GM21529 (cell line): ENCODE results near the gene BTNL9.
"Not testable (repeated sequence)": the region's sequence is repeated elsewhere in the genome, so short reads cannot be mapped to it uniquely, and the experiment has no call there.

Source experiments
- ATAC-seq: cut with Tn5 transposase; IDR thresholded peaks from one replicate; pipeline ENCODE4 v1.9.1; 2021; ENCODE audit not compliant: unreplicated experiment

The BTNL9 gene

DNA sequence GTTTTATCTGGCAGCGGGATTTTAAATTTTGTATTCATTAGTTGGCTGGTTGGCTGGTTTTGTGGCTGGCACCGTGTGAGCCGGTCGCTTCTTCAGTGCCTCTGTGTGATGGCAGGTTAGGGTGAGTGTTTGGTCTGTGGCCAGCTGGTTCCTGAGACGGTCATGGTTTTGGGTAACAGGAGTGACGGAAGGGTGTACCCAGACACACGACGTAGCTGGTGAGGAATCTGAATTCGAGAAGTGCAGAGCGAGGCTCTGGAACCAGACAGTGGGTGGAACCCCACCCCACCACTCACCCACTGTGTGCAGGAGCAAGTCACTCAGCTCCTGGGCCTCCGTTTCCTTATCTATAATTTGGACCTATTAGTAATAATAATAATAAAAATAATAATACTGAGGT lies 2.7 kb downstream of the BTNL9 start:
- no peak for ATAC-seq

DNA sequence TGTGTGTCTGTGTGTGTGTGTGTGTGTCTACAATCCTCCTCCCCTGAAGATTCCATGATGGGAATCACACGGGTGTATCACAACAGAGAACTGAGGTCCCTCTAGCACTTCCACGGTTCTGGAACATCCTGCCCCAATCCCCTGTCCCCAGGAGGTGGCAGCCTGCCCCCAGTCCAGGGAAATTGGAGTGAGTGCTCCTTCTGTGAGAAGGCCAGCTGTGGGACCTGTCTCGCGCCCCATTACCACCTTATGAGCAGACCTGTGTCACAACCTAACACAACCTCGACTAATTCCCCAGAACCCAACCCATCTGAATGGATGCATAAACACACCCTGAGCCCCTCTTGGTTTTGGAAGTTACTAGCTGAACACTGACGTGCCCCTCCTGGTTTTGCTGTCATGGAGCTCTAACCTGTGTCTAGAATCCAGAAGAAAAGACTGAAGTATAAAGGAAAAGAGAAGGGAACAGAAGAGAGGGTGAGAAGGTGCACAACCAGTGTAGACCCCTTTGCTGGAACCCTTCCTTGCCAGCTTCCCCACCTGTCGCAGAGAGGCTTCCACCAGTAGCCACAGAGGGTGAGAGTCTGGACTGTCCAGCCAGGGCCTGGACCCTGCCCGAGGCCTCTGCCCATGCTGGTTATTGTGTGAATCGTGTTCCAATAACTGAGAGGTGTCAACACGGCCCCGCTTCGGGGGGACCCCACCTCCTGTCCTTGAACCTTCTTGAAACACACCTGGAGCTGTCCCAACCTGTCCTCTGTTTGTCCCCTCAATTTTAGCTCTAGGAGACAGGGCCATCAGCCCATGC lies 3.4 kb downstream of the BTNL9 start:
- ATAC-seq = no peak

DNA sequence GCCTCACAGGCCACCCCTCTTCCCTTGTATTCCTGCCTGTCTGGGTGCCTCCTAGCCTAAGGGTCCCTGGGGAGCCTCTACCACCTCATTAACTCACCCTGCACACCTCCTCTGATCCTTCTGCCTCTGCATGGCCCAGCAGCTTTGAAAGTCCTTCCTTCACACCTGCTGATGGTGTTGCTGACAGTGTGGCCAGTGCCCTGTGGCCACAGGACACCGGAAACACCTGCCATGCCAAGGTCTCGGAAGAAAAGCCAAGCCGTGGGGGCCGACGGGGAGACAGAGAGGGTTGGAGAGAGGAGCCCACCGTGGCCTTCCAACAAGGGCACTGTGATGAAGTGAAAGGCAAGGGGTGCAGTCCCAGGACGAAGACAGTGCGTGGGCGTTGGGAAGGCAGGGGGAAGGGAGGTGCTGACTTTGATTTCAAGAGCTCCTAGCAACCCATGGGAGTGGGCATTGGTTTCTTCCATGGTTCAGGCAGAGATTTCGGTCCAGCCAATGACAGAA lies 4.1 kb downstream of the BTNL9 start:
- no peak for ATAC-seq

DNA sequence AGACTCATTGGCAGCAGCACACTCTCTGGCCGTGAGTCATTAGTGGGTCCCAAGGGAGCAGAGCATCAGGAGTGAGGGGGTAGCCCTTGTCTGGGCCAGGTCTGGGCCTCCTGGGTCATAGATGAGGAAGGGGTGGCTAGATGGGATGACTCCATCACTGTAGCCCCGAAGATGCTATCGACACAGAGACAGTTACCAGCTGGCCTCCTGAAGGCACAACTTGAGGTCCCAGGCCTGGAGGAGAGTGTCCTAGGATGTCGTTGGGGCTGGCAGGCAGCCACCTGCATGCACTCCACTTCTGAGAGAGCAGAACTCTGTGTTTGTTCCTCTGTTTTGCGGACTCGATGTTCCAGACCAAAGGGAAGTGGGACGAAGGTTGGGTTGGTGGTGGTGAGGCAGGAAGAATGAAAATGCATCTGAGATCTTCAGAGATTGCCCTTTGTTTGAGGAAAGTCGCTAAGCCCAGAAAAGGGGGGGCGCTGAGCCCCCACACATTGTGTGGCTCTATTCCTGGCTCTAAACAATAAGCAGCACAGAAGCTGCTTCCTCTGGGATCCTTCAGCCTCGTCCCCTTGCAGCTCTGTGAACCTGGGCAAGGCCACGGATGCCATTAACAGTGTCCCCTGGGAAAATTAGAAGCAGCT lies 4.7 kb downstream of the BTNL9 start:
- no peak for ATAC-seq

DNA sequence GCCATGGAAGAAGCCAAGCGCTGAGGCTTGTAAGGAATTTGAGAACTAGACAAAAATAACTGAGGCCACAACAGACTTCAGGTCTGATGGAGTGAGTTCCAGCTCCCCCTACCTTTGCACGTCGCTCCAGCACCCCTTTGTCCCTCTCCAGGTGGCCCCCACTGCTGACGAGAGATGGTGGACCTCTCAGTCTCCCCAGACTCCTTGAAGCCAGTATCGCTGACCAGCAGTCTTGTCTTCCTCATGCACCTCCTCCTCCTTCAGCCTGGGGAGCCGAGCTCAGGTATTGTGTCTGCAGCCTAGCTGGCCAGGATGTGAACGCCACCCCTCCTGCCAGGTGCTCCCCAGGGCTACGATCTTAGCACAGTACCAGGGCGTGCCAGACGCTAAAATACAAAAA lies 5.2 kb downstream of the BTNL9 start:
- no peak for ATAC-seq

DNA sequence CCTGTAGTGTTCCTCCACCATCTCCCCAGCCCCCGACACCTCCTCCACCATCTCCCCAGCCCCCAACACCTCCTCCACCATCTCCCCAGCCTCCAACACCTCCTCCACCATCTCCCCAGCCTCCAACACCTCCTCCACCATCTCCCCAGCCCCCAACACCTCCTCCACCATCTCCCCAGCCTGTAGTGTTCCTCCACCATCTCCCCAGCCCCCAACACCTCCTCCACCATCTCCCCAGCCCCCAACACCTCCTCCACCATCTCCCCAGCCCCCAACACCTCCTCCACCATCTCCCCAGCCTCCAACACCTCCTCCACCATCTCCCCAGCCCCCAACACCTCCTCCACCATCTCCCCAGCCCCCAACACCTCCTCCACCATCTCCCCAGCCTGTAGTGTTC lies 5.8 kb downstream of the BTNL9 start:
- ATAC-seq = not testable (repeated sequence)

DNA sequence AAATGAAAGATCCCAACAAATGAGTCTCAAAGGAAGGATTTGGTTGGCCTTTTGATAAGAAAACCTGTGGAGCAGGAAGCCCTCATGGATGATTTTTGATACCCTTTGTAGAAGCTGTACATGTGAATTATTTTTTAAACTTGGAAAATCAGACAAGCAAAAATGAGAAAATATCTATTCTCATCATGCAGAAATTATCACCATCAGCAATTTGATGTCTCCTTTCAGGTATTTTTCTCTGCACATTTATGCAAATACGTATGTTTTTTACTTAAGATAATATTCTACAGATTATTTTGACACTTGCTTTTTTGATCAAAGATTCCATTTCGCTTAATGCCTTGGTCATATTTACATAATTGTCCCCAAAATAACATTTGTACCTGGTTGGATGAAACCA lies 7.2 kb downstream of the BTNL9 start:
- ATAC-seq = no peak

DNA sequence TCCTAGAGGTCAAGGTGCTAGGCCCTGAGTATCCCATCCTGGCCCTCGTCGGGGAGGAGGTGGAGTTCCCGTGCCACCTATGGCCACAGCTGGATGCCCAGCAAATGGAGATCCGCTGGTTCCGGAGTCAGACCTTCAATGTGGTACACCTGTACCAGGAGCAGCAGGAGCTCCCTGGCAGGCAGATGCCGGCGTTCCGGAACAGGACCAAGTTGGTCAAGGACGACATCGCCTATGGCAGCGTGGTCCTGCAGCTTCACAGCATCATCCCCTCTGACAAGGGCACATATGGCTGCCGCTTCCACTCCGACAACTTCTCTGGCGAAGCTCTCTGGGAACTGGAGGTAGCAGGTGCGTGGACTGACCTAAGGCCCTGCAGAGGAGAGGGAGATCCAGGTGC lies 7.9 kb downstream of the BTNL9 start:
- no peak for ATAC-seq

DNA sequence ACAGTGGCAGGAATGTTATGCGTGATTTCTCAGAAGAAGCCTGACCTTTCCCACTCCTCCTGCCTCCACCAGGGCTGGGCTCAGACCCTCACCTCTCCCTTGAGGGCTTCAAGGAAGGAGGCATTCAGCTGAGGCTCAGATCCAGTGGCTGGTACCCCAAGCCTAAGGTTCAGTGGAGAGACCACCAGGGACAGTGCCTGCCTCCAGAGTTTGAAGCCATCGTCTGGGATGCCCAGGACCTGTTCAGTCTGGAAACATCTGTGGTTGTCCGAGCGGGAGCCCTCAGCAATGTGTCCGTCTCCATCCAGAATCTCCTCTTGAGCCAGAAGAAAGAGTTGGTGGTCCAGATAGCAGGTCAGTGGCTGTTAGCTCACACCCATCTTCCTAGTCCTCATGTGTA lies 9.9 kb downstream of the BTNL9 start:
- no peak for ATAC-seq

DNA sequence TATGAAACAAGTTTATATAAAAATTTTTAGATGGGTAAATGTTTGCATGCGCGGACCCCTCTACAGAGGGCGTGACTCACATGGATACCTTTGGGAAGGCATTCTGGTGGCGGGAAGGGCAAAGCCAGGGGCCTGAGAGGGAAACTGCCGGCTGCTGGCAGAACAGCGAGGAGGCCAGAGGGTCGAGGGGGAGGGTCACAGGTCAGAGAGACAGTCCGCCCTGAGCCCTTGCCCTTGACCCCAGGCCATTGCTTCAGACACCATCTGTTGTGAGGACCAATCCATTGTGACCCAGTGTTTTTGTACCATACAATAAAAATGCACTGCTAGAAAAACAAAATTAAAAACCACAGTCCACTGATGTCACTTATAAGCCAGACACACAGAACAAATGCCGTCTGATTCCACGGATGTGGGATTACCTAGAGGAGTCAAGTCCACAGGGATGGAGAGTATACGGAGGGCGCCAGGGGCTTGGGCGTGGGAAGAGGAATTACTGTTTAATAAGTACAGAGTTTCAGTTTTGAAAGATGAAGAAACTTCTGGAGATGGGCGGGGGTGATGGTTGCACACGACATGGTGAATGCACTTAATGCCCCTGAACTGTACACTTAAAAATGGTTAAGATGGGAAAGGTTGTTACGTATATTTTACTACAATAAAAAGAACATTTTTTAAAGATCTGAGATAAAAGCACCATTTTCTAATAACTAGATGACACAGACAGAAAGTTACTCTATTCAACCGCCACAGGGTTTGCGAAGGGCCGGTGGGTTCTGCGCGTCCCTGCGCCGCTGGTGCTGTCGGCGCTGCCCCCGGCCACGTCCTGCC lies 12.0 kb downstream of the BTNL9 start:
- ATAC-seq = no peak

DNA sequence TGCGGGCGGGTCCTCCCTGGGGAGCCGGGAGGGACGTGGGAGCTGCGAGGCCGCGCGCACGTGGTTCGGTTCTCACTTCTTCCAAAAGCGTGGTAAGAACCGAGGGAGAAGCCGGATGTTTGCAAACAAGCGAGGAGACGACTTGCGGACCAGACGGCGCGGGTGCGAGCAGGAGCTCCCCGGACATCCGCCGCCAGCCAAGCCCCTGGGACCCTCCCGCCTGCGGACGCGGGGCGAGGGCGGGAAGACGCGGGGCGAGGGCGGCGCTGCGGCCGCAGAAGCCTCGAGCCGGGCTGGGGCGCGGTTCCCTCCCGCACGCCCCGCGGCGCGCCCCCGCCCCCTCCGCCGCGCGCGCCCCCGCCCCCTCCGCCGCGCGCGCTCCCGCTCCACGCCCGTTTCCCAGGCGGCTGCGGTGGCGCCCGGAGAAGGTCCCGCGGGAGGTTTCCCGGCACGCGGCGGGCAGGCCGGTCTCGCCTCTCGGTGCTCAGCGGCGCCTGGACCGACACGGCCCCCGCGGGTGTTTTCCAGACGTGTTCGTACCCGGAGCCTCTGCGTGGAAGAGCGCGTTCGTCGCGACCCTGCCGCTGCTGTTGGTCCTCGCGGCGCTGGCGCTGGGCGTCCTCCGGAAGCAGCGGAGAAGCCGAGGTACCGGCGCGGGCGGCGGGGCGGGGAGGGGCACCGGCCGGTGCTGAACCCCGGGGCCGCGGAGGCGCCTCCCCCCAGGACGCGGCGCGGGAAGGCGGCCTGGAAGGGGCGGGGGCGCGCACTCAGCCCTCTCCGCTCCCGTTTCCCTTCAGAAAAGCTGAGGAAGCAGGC lies 12.8 kb downstream of the BTNL9 start:
- ATAC-seq = no peak

DNA sequence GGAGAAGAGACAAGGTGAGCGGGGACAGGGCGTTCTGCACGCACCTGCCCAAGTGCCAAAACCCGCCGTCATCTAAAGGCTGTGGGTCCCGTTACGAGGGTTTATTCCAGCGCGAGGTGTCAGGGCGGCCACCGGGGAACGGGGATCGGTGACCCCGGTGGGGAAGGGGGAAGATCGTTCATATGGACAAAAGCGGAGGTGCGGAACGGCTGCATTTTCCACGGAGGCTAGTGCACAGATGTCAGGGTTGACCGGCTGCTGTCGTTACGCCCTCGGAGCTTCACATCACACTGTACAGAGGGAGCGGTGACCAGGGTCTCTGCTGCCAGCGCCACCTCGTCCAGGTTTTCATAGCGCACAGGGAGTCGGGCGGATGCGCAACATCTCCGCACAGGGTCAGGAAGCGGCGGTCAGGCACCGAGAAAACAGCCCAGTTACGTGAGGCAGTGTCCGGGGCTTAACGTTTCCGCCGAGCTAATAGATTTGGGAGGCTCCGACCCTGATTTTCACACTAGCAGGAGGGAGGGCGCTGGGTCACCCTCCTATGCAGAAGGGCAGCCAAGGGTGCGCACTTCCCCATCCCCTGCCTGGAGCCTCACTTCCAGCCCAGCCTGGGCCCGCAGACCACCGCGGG lies 13.5 kb downstream of the BTNL9 start:
- ATAC-seq = no peak

DNA sequence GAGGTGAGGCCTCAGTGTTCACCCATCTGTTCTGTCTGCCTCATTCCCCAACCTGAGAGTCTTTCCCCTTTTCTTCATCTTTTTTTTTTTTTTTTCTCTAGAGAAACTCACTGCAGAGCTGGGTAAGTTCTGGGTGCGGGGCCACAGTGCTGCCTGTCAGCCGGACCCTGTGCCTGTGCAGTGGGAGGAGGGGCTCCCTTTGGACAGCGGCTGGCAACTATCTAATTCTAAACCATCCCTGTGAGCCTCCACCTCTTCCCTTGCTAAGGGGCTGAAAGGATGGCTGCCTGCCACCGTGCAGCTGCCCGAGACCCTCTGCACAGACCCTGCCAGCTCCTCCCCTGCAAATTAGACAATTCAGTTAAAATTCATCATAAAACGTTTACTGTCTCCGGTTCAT lies 14.1 kb downstream of the BTNL9 start:
- ATAC-seq = no peak

DNA sequence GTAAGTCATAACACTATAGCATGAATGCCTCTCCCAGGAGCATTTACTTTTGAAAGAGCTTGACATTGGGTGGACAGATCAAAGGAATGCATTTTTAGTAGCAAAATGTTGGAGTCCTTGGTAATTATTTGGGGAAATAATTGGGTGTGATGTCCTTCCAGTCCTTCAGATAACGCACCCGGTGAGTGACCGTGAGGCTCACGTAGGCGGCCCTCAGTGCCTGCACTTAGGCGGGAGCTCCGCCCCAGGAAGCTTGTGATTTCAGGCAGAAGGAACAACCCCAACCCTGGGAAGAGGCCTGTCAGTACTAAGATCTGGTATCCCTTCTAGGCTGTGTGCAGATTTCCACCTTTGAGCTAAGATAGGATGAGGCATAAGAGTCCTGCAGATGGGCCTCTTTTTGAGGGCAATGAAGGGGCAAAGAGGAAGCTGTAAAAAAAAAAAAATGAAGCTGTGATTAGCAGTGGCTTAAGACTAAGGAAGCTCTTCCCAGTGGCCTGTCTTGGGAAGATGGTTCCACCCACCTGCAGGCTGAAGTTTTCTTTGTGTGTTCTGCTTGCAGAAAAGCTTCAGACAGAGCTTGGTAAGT lies 14.9 kb downstream of the BTNL9 start:
- no peak for ATAC-seq

DNA sequence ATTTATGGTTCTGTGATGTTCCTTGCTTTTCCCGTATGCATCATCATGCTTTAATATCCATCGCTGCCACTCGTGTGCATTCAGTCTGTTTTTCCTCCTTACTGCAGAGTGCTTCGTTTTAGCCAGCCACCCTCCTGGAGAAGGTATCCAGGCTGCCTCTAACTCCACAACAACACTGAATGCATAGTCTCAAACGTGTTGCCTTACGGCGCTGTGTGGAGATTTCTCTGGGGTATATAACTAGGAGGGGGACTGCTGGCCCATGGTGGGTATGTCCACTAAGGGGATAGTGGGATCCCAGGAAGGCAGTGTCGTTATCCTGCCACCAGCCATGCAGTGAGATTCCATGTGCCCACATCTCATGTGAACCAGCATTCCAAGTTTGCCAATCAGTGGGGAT lies 16.4 kb downstream of the BTNL9 start:
- no peak for ATAC-seq

DNA sequence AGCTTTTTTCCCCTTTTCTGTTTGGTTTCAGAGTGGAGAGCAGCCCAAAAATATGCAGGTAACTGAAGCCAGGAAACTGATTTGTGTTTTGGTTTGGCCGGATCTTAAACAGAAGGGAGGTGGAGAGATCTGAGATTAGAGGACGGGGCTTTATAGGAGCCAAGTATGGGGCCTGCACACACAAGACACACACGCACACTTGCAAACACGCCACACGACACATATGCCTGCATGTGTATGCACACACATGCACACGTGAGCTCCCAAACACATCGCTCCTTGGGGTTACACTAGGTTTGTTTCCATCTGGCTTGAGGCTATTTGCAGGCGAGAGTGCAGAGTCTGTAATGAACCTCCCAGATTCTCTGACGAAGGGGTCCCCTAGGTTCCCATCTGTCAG lies 18.3 kb downstream of the BTNL9 start:
- ATAC-seq = no peak

DNA sequence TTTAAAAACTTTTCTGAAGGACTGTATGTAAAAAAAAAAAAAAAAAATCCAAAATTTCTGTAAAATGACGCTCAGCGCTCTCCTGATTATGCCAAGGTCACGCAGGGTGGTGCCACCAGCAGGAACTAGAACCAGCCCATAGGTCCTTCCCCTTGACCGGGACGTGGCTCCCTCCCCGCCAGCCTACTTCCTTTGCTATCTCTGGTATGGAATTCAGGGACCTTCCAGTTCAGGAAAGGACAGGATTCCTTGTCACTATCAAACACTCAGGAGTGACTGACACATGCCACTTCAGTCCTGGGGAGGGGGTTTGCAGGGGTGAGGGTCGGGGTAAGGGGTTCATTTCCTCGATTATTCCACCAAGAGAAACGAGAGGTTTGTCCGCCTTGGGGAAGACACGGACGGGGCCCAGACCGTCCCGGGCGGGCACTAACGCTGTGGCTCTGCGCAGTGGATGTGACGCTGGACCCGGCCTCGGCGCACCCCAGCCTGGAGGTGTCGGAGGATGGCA lies 18.8 kb downstream of the BTNL9 start:
- no peak for ATAC-seq

DNA sequence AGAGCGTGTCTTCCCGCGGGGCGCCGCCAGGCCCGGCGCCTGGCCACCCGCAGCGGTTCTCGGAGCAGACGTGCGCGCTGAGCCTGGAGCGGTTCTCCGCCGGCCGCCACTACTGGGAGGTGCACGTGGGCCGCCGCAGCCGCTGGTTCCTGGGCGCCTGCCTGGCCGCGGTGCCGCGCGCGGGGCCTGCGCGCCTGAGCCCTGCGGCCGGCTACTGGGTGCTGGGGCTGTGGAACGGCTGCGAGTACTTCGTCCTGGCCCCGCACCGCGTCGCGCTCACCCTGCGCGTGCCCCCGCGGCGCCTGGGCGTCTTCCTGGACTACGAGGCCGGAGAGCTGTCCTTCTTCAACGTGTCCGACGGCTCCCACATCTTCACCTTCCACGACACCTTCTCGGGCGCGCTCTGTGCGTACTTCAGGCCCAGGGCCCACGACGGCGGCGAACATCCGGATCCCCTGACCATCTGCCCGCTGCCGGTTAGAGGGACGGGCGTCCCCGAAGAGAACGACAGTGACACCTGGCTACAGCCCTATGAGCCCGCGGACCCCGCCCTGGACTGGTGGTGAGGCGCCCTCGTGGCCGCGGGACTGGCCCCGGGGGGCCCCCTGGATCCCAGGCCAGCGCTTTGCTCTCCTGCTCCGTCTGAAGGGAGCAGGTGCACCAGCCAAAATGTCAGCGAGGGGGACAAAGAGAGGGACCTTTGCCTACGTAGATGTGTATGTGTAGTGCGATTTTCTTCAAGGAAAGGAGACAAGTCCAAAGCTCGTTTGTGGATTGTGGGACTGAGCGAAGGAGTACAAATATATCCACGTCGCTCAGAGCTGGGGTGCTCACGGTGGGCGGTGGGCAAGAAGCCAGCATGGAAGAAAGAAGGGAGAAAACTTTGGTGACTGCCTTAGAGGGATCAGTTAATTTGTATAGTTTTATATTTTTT lies 19.5 kb downstream of the BTNL9 start:
- no peak for ATAC-seq

DNA sequence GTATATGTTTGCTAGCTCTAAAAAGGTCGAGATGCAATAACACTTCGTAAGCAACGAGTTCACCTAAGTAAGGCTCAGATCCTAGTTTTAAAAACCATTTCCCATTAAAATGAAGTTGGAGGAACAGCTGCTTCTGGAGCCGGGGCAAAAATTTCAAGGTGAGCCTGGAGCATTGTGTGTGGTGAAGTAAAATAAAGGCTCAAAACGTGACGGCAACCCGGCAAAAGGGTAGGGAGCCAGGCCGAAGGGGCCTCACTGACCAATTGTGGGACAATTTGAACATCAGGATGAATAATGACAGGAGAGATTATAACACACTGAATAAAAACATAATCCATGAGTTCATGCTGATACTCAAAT lies 20.1 kb downstream of the BTNL9 start:
- no peak for ATAC-seq
